Measurements from ENCODE around the gene ATAD1.

ATAD1 gene

DNA sequence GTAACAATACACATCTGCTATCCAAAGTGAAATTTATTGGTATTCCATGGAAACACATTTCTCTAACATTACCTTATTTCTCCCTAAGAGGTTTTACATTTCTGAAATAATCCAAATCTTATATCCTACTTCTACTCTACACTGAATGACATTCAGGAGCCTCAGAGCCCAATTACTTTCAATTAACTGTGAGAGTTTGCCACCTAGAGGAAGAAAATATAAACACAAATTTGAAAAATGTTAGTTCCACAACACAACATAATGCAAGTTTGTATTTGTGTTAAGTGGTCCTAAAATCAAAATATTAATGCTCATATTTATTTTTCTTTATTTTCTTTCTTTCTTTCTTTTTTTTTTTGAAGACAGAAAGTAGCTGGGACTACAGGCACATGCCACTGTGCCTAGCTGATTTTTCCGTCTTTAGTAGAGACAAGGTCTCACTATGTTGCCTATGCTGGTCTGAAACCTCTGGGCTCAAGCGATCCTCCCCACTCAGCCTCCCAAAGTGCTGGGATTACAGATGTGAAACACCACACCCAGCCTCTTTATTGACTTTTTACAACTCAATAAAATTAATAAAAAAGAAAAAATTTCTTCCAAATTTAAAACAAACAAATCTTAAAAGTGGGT lies 46.0 kb downstream of the ATAD1 start:
- no peaks in the 10 kb centered on the region for H3K9me3 ChIP-seq (ENCODE audit: insufficient read depth, low read length, severe bottlenecking)
- no peaks in the 10 kb centered on the region for H3K79me2 ChIP-seq (ENCODE audit: insufficient read depth, low read length)
- no peaks in the 10 kb centered on the region for H3K27me3 ChIP-seq (ENCODE audit: insufficient read depth, low read length, poor library complexity)
- peak; percentile 69 for ATAC-seq (ENCODE audit: insufficient read depth, low read depth)
- no peaks in the 10 kb centered on the region for H4K20me1 ChIP-seq (ENCODE audit: insufficient read depth, low read length)
- peak; percentile 64 for TF ChIP-seq CTCF (IDR thresholded peaks at IDR 0.05; ENCODE audit: borderline replicate concordance, extremely low read depth, low read length, poor library complexity, severe bottlenecking)
- no peak for TF ChIP-seq EZH2 (IDR thresholded peaks at IDR 0.05; ENCODE audit: borderline replicate concordance, low read depth, low read length, severe bottlenecking)
- peaks cover 61% of the 10 kb centered on the region for H3K36me3 ChIP-seq (ENCODE audit: insufficient read depth, low read length)
- no peak overlapping the region for H3K9ac ChIP-seq (ENCODE audit: low read depth, low read length)
- H3K4me2 ChIP-seq (ENCODE audit: insufficient read depth, low read length) = no peak overlapping the region
- H3K4me1 ChIP-seq (ENCODE audit: insufficient read depth, low read length) = no peaks in the 10 kb centered on the region
- no peak overlapping the region for H3K27ac ChIP-seq (ENCODE audit: low read length)
- no peak overlapping the region for H2AFZ ChIP-seq (ENCODE audit: low read depth, low read length)
- no peak for DNase-seq
- no peak overlapping the region for H3K4me3 ChIP-seq (ENCODE audit: low read depth in 1 of 2, low read length in 2 of 2)

GRCh38 chr10:87767253-87767652 lies 50.8 kb downstream of the ATAD1 start:
- Histone ChIP-seq H3K27me3 (ENCODE audit: insufficient read depth, low read length, poor library complexity) (no peaks in the 10 kb centered on the region), H3K36me3 (ENCODE audit: insufficient read depth, low read length) (peaks cover 62% of the 10 kb centered on the region), H3K4me2 (ENCODE audit: insufficient read depth, low read length) (no peak overlapping the region), H3K27ac (ENCODE audit: low read length) (no peak overlapping the region), H3K9me3 (ENCODE audit: insufficient read depth, low read length, severe bottlenecking) (no peaks in the 10 kb centered on the region), H4K20me1 (ENCODE audit: insufficient read depth, low read length) (no peaks in the 10 kb centered on the region), H3K79me2 (ENCODE audit: insufficient read depth, low read length) (no peaks in the 10 kb centered on the region), H3K9ac (ENCODE audit: low read depth, low read length) (no peak overlapping the region), H3K4me1 (ENCODE audit: insufficient read depth, low read length) (no peaks in the 10 kb centered on the region), H3K4me3 (ENCODE audit: low read depth in 1 of 2, low read length in 2 of 2) (no peak overlapping the region), H2AFZ (ENCODE audit: low read depth, low read length) (no peak overlapping the region)
- DNase-seq = no peak
- TF ChIP-seq CTCF (IDR thresholded peaks at IDR 0.05; ENCODE audit: borderline replicate concordance, extremely low read depth, low read length, poor library complexity, severe bottlenecking) = no peak
- TF ChIP-seq EZH2 (IDR thresholded peaks at IDR 0.05; ENCODE audit: borderline replicate concordance, low read depth, low read length, severe bottlenecking) = no peak
- 0 out of 3 replicates have a peak, but pooled peaks have one; percentile 40 for ATAC-seq (ENCODE audit: insufficient read depth, low read depth)

DNA sequence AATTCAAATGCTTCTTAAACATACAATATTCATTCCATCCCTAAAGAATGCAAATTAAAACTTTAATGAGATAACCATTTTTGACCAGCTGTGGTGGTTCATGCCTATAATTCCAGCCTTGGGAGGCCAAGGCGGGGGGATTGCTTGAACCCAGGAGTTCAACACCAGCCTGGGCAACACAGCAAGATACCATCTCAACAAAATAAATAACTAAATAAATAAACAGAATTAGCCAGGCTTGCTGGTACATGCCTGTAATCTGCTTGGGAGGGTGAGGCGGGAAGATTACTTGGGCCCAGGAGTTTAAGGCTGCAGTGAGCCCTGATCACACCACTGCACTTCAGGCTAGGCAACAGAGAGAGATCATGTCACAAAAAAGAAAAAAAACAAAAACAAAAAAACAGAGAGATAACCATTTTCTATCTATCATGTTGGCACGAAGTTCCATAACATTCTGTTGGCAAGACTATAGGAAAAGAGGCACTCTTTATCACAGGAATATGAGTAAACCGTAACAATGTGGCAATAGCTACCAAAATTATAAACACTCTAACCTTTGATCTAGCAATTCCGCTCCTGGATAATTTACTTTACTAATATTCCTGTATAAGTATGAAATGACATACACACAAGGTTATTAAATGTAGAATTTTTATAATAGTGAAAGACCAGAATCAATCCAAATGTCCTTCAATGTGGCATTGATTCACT lies 52.2 kb downstream of the ATAD1 start:
- Histone ChIP-seq H3K4me2 (ENCODE audit: insufficient read depth, low read length) (no peak overlapping the region), H3K9me3 (ENCODE audit: insufficient read depth, low read length, severe bottlenecking) (no peaks in the 10 kb centered on the region), H3K79me2 (ENCODE audit: insufficient read depth, low read length) (no peaks in the 10 kb centered on the region), H2AFZ (ENCODE audit: low read depth, low read length) (no peak overlapping the region), H3K4me1 (ENCODE audit: insufficient read depth, low read length) (no peaks in the 10 kb centered on the region), H4K20me1 (ENCODE audit: insufficient read depth, low read length) (no peaks in the 10 kb centered on the region), H3K27me3 (ENCODE audit: insufficient read depth, low read length, poor library complexity) (no peaks in the 10 kb centered on the region), H3K9ac (ENCODE audit: low read depth, low read length) (no peak overlapping the region), H3K27ac (ENCODE audit: low read length) (no peak overlapping the region), H3K36me3 (ENCODE audit: insufficient read depth, low read length) (peaks cover 64% of the 10 kb centered on the region), H3K4me3 (ENCODE audit: low read depth in 1 of 2, low read length in 2 of 2) (no peak overlapping the region)
- TF ChIP-seq CTCF (IDR thresholded peaks at IDR 0.05; ENCODE audit: borderline replicate concordance, extremely low read depth, low read length, poor library complexity, severe bottlenecking) (no peak), EZH2 (IDR thresholded peaks at IDR 0.05; ENCODE audit: borderline replicate concordance, low read depth, low read length, severe bottlenecking) (no peak)
- ATAC-seq (ENCODE audit: insufficient read depth, low read depth) (no peak), DNase-seq (no peak)
